Liver (tissue), 9 donors: ENCODE measurements around the gene CSHL1. TPM values are rescaled to one million over a fixed set of nuclear protein-coding genes. Genes with fewer than 3 reads are reported as not detected.

ENCODE experiments used
- DNase-seq: peaks from one replicate; pipeline ENCODE4 v3.0.0-alpha.2; 2017; ENCODE audit warnings: low spot score
- H3K27ac ChIP-seq, 2 donors: one replicate each; pipeline ENCODE4 v1.7.0; 2013; ENCODE audit warnings: inconsistent platforms in 2 of 2, low read length in 2 of 2, control low read depth in 1 of 2, low read depth in 1 of 2, mild to moderate bottlenecking in 1 of 2
- H3K27me3 ChIP-seq, 4 donors: one replicate each; pipeline versions ENCODE4 v1.6.1 to v1.7.0; 2013; ENCODE audit warnings: low read length in 3 of 4, inconsistent platforms in 1 of 4, mild to moderate bottlenecking in 1 of 4, moderate library complexity in 1 of 4; ENCODE audit not compliant: control insufficient read depth in 4 of 4, insufficient read depth in 4 of 4
- H3K36me3 ChIP-seq, 4 donors: one replicate each; pipeline versions ENCODE4 v1.6.1 to v1.7.0; 2013; ENCODE audit warnings: low read length in 3 of 4, mild to moderate bottlenecking in 3 of 4, low read depth in 1 of 4, moderate library complexity in 1 of 4; ENCODE audit not compliant: control insufficient read depth in 4 of 4, insufficient read depth in 3 of 4
- H3K4me1 ChIP-seq, 4 donors: one replicate each; pipeline versions ENCODE4 v1.6.1 to v1.7.0; 2013; ENCODE audit warnings: low read length in 3 of 4, mild to moderate bottlenecking in 3 of 4, moderate library complexity in 1 of 4; ENCODE audit not compliant: control insufficient read depth in 4 of 4, insufficient read depth in 4 of 4
- H3K4me3 ChIP-seq, 3 donors: one replicate each; pipeline versions ENCODE4 v1.6.1 to v1.7.0; 2013; ENCODE audit warnings: low read length in 3 of 3, control low read depth in 1 of 3, low read depth in 1 of 3, mild to moderate bottlenecking in 1 of 3
- H3K9ac ChIP-seq, 2 donors: one replicate each; pipeline ENCODE4 v1.7.0; 2013; ENCODE audit warnings: low read length in 2 of 2, mild to moderate bottlenecking in 2 of 2, moderate library complexity in 2 of 2, control low read depth in 1 of 2, low read depth in 1 of 2
- H3K9me3 ChIP-seq, 4 donors: one replicate each; pipeline versions ENCODE4 v1.6.1 to v1.7.0; 2013; ENCODE audit warnings: low read length in 3 of 4; ENCODE audit not compliant: control insufficient read depth in 4 of 4
- EGR1 ChIP-seq, 2 donors: IDR thresholded peaks; 2 replicates each; pipeline ENCODE4 v1.6.1; 2016 to 2018; ENCODE audit warnings: antibody characterized with exemption in 2 of 2, low read depth in 2 of 2
- FOXA1 ChIP-seq: IDR thresholded peaks from 2 replicates; pipeline ENCODE4 v1.6.1; 2016; ENCODE audit warnings: antibody characterized with exemption
- FOXA2 ChIP-seq: IDR thresholded peaks from 2 replicates; pipeline ENCODE4 v1.6.1; 2016; ENCODE audit warnings: antibody characterized with exemption
- GABPA ChIP-seq, 2 donors: IDR thresholded peaks in 1 of 2; conservative IDR thresholded peaks in 1 of 2; 2 replicates each; pipeline ENCODE4 v1.6.1; 2016; ENCODE audit warnings: antibody characterized with exemption in 2 of 2, mild to moderate bottlenecking in 1 of 2, moderate library complexity in 1 of 2
- HNF4A ChIP-seq, 2 donors: conservative IDR thresholded peaks; 2 replicates each; pipeline ENCODE4 v1.6.1; 2016; ENCODE audit warnings: antibody characterized with exemption in 2 of 2, mild to moderate bottlenecking in 2 of 2
- HNF4G ChIP-seq: IDR thresholded peaks from 2 replicates; pipeline ENCODE4 v1.6.1; 2016; ENCODE audit warnings: antibody characterized with exemption
- JUND ChIP-seq, 2 donors: IDR thresholded peaks; 2 replicates each; pipeline ENCODE4 v1.6.1; 2016; ENCODE audit warnings: antibody characterized with exemption in 2 of 2
- NR2F2 ChIP-seq: IDR thresholded peaks from 2 replicates; pipeline ENCODE4 v1.6.1; 2016; ENCODE audit warnings: antibody characterized with exemption
- RAD21 ChIP-seq, 2 donors: IDR thresholded peaks; 2 replicates each; pipeline ENCODE4 v1.6.1; 2016; ENCODE audit warnings: antibody characterized with exemption in 2 of 2, mild to moderate bottlenecking in 2 of 2
- REST ChIP-seq: IDR thresholded peaks from 2 replicates; pipeline ENCODE4 v1.6.1; 2016; ENCODE audit warnings: antibody characterized with exemption, mild to moderate bottlenecking
- RXRA ChIP-seq, 2 donors: IDR thresholded peaks; 2 replicates each; pipeline ENCODE4 v1.6.1; 2017 to 2018; ENCODE audit warnings: antibody characterized with exemption in 2 of 2, mild to moderate bottlenecking in 1 of 2
- SP1 ChIP-seq: IDR thresholded peaks from 2 replicates; pipeline ENCODE4 v1.6.1; 2018; ENCODE audit warnings: antibody characterized with exemption, mild to moderate bottlenecking
- TAF1 ChIP-seq: conservative IDR thresholded peaks from 2 replicates; pipeline ENCODE4 v1.6.1; 2016; ENCODE audit warnings: antibody characterized with exemption, mild to moderate bottlenecking
- YY1 ChIP-seq: IDR thresholded peaks from 2 replicates; pipeline ENCODE4 v1.6.1; 2016; ENCODE audit warnings: antibody characterized with exemption, mild to moderate bottlenecking
- WGBS: extraction: QIAGEN DNeasy Blood & Tissue Kit; methylation state at CpG from one replicate; pipeline ENCODE4 v1.1.7; 2013; 5-methylcytosine and 5-hydroxymethylcytosine counted together
- polyA plus RNA-seq, 2 donors: library from polyadenylated mRNA; stranded (reverse) in 1 of 2; unstranded in 1 of 2; fragments of 200-250 nt in 1 of 2; fragments of >200 nt in 1 of 2; fragmentation: Nextera tagmentation in 1 of 2; extraction: Ambion mirVana in 1 of 2; gene quantifications; one replicate each; pipeline versions ENCODE4 v1.2.1 to v1.2.3, GENCODE V29; 2013 to 2015
- total RNA-seq, 2 donors: library from RNA; depleted of rRNA; stranded (reverse); fragments of >200 nt; gene quantifications; one replicate each; pipeline ENCODE4 v1.2.3, GENCODE V29; 2014
- TF ChIP-seq, protein P1 (sequence below): IDR thresholded peaks from 2 replicates; pipeline ENCODE4 v1.6.1; 2016; ENCODE audit warnings: antibody characterized with exemption
- TF ChIP-seq, protein P2 (sequence below): IDR thresholded peaks from 2 replicates; pipeline ENCODE4 v1.6.1; 2016; ENCODE audit warnings: antibody characterized with exemption
- TF ChIP-seq, protein P3 (sequence below): IDR thresholded peaks from 2 replicates; pipeline ENCODE4 v1.6.1; 2016; ENCODE audit warnings: antibody characterized with exemption
- TF ChIP-seq, protein P4 (sequence below): fragments of 150-350 bp; IDR thresholded peaks from 2 replicates; pipeline ENCODE4 v1.5.1; 2017; ENCODE audit warnings: improper control_type of control experiment, low read depth, low read length; ENCODE audit not compliant: missing input control
- donor health status: healthy.
- donor health status: healthy.
- donor health status: healthy.
- donor health status: healthy.
- donor health status: healthy.

Gene CSHL1
- not detected for total RNA-seq
- not detected for polyA plus RNA-seq

- no peak within 1 kb of the TSS for H3K4me3 ChIP-seq
- H3K27ac ChIP-seq, result no peak within 1 kb of the TSS
- 76% methylated on average over 15 of the region's 15 CpGs for WGBS
- no peaks in the 10 kb centered on the region for H3K9me3 ChIP-seq
- DNase-seq, result no peak
- H3K4me1 ChIP-seq, result no peaks in the 10 kb centered on the region
- no peaks in the 10 kb centered on the region for H3K27me3 ChIP-seq
- no peak for TF ChIP-seq HNF4G
- TF ChIP-seq EGR1 (IDR thresholded peaks at IDR 0.05; ENCODE audit: low read depth in 2 of 2), result no peak
- no peak for TF ChIP-seq RAD21 (IDR thresholded peaks at IDR 0.05)
- no peak for TF ChIP-seq FOXA1
- no peak for TF ChIP-seq REST
- no peak for TF ChIP-seq GABPA (IDR thresholded peaks at IDR 0.05 in 1 of 2, conservative IDR thresholded peaks at IDR 0.05 in 1 of 2)
- TF ChIP-seq HNF4A (conservative IDR thresholded peaks at IDR 0.05), result no peak
- no peak for TF ChIP-seq YY1
- TF ChIP-seq, protein P1, sequence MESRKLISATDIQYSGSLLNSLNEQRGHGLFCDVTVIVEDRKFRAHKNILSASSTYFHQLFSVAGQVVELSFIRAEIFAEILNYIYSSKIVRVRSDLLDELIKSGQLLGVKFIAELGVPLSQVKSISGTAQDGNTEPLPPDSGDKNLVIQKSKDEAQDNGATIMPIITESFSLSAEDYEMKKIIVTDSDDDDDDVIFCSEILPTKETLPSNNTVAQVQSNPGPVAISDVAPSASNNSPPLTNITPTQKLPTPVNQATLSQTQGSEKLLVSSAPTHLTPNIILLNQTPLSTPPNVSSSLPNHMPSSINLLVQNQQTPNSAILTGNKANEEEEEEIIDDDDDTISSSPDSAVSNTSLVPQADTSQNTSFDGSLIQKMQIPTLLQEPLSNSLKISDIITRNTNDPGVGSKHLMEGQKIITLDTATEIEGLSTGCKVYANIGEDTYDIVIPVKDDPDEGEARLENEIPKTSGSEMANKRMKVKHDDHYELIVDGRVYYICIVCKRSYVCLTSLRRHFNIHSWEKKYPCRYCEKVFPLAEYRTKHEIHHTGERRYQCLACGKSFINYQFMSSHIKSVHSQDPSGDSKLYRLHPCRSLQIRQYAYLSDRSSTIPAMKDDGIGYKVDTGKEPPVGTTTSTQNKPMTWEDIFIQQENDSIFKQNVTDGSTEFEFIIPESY, result no peak
- TF ChIP-seq SP1, result no peak
- TF ChIP-seq, protein P2, sequence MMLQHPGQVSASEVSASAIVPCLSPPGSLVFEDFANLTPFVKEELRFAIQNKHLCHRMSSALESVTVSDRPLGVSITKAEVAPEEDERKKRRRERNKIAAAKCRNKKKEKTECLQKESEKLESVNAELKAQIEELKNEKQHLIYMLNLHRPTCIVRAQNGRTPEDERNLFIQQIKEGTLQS, result no peak
- TF ChIP-seq, protein P3, sequence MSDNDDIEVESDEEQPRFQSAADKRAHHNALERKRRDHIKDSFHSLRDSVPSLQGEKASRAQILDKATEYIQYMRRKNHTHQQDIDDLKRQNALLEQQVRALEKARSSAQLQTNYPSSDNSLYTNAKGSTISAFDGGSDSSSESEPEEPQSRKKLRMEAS, result no peak
- no peak for TF ChIP-seq FOXA2
- TF ChIP-seq, protein P4, sequence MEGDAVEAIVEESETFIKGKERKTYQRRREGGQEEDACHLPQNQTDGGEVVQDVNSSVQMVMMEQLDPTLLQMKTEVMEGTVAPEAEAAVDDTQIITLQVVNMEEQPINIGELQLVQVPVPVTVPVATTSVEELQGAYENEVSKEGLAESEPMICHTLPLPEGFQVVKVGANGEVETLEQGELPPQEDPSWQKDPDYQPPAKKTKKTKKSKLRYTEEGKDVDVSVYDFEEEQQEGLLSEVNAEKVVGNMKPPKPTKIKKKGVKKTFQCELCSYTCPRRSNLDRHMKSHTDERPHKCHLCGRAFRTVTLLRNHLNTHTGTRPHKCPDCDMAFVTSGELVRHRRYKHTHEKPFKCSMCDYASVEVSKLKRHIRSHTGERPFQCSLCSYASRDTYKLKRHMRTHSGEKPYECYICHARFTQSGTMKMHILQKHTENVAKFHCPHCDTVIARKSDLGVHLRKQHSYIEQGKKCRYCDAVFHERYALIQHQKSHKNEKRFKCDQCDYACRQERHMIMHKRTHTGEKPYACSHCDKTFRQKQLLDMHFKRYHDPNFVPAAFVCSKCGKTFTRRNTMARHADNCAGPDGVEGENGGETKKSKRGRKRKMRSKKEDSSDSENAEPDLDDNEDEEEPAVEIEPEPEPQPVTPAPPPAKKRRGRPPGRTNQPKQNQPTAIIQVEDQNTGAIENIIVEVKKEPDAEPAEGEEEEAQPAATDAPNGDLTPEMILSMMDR, result no peak
- TF ChIP-seq RXRA (IDR thresholded peaks at IDR 0.05), result no peak
- TF ChIP-seq JUND (IDR thresholded peaks at IDR 0.05), result no peak
- no peak for TF ChIP-seq TAF1
- no peak for TF ChIP-seq NR2F2
- no peaks in the 10 kb centered on the region for H3K36me3 ChIP-seq
- H3K9ac ChIP-seq, result no peak within 1 kb of the TSS
Measured at GRCh38 chr17:63911041-63911635, at the start of gene CSHL1. TSS of gene CSHL1 (minus strand) at chr17:63911258. CDS start at chr17:63911196, 62 bp downstream.
